Liver (tissue), 3 donors: ENCODE data around the gene CORT.

Experiments
- GABPA ChIP-seq, 2 donors: IDR thresholded peaks in 1 of 2; conservative IDR thresholded peaks in 1 of 2; 2 replicates each; pipeline ENCODE4 v1.6.1; 2016; ENCODE audit warnings: antibody characterized with exemption in 2 of 2, mild to moderate bottlenecking in 1 of 2, moderate library complexity in 1 of 2
- HNF4A ChIP-seq, 2 donors: conservative IDR thresholded peaks; 2 replicates each; pipeline ENCODE4 v1.6.1; 2016; ENCODE audit warnings: antibody characterized with exemption in 2 of 2, mild to moderate bottlenecking in 2 of 2
- JUND ChIP-seq, 2 donors: IDR thresholded peaks; 2 replicates each; pipeline ENCODE4 v1.6.1; 2016; ENCODE audit warnings: antibody characterized with exemption in 2 of 2
- RAD21 ChIP-seq, 2 donors: IDR thresholded peaks; 2 replicates each; pipeline ENCODE4 v1.6.1; 2016; ENCODE audit warnings: antibody characterized with exemption in 2 of 2, mild to moderate bottlenecking in 2 of 2
- TAF1 ChIP-seq: conservative IDR thresholded peaks from 2 replicates; pipeline ENCODE4 v1.6.1; 2016; ENCODE audit warnings: antibody characterized with exemption, mild to moderate bottlenecking
- YY1 ChIP-seq: IDR thresholded peaks from 2 replicates; pipeline ENCODE4 v1.6.1; 2016; ENCODE audit warnings: antibody characterized with exemption, mild to moderate bottlenecking
- TF ChIP-seq, protein P1 (sequence below): fragments of 150-350 bp; IDR thresholded peaks from 2 replicates; pipeline ENCODE4 v1.5.1; 2017; ENCODE audit warnings: improper control_type of control experiment, low read depth, low read length; ENCODE audit not compliant: missing input control
- TF ChIP-seq, protein P2 (sequence below): IDR thresholded peaks from 2 replicates; pipeline ENCODE4 v1.6.1; 2016; ENCODE audit warnings: antibody characterized with exemption, mild to moderate bottlenecking
- TF ChIP-seq, protein P3 (sequence below): IDR thresholded peaks from 2 replicates; pipeline ENCODE4 v1.6.1; 2016; ENCODE audit warnings: antibody characterized with exemption
- donor health status: healthy.
- donor health status: healthy.

DNA sequence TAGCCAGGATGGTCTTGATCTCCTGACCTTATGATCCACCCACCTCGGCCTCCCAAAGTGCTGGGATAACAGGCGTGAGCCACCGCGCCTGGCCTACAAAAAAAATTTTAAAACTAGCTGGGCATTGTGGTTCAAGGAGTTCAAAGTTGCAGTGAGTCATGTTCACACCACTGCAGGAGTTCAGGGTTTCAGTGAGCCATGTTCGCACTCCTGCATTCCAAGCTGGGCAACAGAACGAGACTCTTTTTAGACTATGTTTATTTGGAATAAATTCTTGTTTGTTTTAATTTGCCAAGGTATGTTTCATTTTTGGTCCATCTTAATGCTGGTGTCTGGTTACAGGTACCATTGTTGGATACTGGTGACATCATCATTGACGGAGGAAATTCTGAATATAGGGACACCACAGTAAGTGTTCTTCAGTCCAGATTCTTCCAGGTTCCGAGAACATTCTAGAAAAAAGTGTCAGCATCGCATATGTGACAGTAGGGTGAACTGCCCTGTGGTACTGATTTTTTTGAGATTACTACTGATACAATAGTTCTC lies 47.0 kb upstream of the CORT start:
- TF ChIP-seq RAD21 (IDR thresholded peaks at IDR 0.05) (no peak), JUND (IDR thresholded peaks at IDR 0.05) (no peak), GABPA (IDR thresholded peaks at IDR 0.05 in 1 of 2, conservative IDR thresholded peaks at IDR 0.05 in 1 of 2) (no peak), TAF1 (no peak), YY1 (no peak), HNF4A (conservative IDR thresholded peaks at IDR 0.05) (no peak)
- TF ChIP-seq, protein P1, sequence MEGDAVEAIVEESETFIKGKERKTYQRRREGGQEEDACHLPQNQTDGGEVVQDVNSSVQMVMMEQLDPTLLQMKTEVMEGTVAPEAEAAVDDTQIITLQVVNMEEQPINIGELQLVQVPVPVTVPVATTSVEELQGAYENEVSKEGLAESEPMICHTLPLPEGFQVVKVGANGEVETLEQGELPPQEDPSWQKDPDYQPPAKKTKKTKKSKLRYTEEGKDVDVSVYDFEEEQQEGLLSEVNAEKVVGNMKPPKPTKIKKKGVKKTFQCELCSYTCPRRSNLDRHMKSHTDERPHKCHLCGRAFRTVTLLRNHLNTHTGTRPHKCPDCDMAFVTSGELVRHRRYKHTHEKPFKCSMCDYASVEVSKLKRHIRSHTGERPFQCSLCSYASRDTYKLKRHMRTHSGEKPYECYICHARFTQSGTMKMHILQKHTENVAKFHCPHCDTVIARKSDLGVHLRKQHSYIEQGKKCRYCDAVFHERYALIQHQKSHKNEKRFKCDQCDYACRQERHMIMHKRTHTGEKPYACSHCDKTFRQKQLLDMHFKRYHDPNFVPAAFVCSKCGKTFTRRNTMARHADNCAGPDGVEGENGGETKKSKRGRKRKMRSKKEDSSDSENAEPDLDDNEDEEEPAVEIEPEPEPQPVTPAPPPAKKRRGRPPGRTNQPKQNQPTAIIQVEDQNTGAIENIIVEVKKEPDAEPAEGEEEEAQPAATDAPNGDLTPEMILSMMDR: no peak
- TF ChIP-seq, protein P2, sequence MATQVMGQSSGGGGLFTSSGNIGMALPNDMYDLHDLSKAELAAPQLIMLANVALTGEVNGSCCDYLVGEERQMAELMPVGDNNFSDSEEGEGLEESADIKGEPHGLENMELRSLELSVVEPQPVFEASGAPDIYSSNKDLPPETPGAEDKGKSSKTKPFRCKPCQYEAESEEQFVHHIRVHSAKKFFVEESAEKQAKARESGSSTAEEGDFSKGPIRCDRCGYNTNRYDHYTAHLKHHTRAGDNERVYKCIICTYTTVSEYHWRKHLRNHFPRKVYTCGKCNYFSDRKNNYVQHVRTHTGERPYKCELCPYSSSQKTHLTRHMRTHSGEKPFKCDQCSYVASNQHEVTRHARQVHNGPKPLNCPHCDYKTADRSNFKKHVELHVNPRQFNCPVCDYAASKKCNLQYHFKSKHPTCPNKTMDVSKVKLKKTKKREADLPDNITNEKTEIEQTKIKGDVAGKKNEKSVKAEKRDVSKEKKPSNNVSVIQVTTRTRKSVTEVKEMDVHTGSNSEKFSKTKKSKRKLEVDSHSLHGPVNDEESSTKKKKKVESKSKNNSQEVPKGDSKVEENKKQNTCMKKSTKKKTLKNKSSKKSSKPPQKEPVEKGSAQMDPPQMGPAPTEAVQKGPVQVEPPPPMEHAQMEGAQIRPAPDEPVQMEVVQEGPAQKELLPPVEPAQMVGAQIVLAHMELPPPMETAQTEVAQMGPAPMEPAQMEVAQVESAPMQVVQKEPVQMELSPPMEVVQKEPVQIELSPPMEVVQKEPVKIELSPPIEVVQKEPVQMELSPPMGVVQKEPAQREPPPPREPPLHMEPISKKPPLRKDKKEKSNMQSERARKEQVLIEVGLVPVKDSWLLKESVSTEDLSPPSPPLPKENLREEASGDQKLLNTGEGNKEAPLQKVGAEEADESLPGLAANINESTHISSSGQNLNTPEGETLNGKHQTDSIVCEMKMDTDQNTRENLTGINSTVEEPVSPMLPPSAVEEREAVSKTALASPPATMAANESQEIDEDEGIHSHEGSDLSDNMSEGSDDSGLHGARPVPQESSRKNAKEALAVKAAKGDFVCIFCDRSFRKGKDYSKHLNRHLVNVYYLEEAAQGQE: no peak
- TF ChIP-seq, protein P3, sequence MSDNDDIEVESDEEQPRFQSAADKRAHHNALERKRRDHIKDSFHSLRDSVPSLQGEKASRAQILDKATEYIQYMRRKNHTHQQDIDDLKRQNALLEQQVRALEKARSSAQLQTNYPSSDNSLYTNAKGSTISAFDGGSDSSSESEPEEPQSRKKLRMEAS: no peak
